Glutamatergic neuron (in vitro differentiated cells): ENCODE measurements around the gene RNPEPL1. TPM values are rescaled to one million over a fixed set of nuclear protein-coding genes. Genes with fewer than 3 reads are reported as not detected.

Experiments
- DNase-seq: peaks from one replicate; pipeline ENCODE4 v3.0.0; 2022
- H3K27ac Mint-ChIP-seq: one replicate; pipeline ENCODE4 v1.8.0; 2020; ENCODE audit warnings: mild to moderate bottlenecking, mixed read lengths, inconsistent platforms; ENCODE audit not compliant: unreplicated experiment
- H3K27me3 Mint-ChIP-seq: one replicate; pipeline ENCODE4 v1.8.0; 2020; ENCODE audit warnings: mild to moderate bottlenecking, moderate library complexity, mixed read lengths, inconsistent platforms; ENCODE audit not compliant: unreplicated experiment
- H3K36me3 Mint-ChIP-seq: one replicate; pipeline ENCODE4 v1.8.0; 2020; ENCODE audit warnings: mild to moderate bottlenecking, mixed read lengths, inconsistent platforms; ENCODE audit not compliant: unreplicated experiment
- H3K4me1 Mint-ChIP-seq: one replicate; pipeline ENCODE4 v1.8.0; 2020; ENCODE audit warnings: mild to moderate bottlenecking, low read depth, mixed read lengths, inconsistent platforms; ENCODE audit not compliant: unreplicated experiment
- H3K4me3 Mint-ChIP-seq: one replicate; pipeline ENCODE4 v1.8.0; 2020; ENCODE audit warnings: mild to moderate bottlenecking, mixed read lengths, inconsistent platforms; ENCODE audit not compliant: unreplicated experiment
- H3K9me3 Mint-ChIP-seq: one replicate; pipeline ENCODE4 v1.8.0; 2020; ENCODE audit warnings: mild to moderate bottlenecking, moderate library complexity, mixed read lengths, inconsistent platforms; ENCODE audit not compliant: unreplicated experiment
- total RNA-seq: library from RNA; stranded (reverse); fragmentation: NEBNext Ultra II Directional; extraction: Animal tissue kit (Norgen Biotek cat#: 25700); gene quantifications from one replicate; pipeline ENCODE4 v1.2.1, GENCODE V29; 2021; ENCODE audit not compliant: unreplicated experiment
- TF ChIP-seq, protein P1 (sequence below): fragments of 200-600 bp; sonication (generic); IDR thresholded peaks from one replicate; pipeline ENCODE4 v1.5.0; 2021; ENCODE audit not compliant: partially characterized antibody, unreplicated experiment

RNPEPL1 gene
- total RNA-seq, 1 donor from 2014 or later = 20.9 TPM

DNA sequence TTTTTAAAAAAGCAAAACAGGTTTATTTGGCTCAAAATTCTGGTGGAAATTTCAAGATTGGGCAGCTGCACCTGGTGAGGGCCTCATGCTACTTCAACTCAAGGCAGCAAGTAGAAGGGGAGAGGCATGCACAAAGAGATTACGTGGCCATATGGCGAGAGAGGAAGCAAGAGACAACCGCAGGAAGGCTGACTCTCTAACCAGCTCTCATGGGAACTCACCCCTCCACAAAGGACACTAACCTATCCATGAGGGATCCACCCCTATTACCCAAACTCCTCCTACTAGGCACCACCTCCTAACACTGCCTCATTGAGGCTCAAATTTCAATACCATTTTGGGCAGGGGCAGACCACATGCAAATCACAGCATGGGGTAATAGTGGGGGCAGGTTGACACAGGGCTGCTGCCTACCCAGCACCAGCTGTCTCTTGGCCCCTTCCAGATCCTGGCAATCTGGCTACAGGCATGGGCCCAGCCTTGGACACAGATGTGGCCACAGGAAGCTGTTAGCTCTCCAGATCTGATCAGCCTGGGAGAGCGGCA is 16.3 kb downstream of the RNPEPL1 start:
- TF ChIP-seq, protein P1, sequence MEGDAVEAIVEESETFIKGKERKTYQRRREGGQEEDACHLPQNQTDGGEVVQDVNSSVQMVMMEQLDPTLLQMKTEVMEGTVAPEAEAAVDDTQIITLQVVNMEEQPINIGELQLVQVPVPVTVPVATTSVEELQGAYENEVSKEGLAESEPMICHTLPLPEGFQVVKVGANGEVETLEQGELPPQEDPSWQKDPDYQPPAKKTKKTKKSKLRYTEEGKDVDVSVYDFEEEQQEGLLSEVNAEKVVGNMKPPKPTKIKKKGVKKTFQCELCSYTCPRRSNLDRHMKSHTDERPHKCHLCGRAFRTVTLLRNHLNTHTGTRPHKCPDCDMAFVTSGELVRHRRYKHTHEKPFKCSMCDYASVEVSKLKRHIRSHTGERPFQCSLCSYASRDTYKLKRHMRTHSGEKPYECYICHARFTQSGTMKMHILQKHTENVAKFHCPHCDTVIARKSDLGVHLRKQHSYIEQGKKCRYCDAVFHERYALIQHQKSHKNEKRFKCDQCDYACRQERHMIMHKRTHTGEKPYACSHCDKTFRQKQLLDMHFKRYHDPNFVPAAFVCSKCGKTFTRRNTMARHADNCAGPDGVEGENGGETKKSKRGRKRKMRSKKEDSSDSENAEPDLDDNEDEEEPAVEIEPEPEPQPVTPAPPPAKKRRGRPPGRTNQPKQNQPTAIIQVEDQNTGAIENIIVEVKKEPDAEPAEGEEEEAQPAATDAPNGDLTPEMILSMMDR = no peak
- Mint-ChIP-seq H3K4me3 (peak overlapping the region; percentile 96), H3K9me3 (peaks cover 42% of the 10 kb centered on the region), H3K27me3 (peaks cover 15% of the 10 kb centered on the region), H3K27ac (peak overlapping the region; percentile 97), H3K4me1 (peaks cover 35% of the 10 kb centered on the region), H3K36me3 (peaks cover 25% of the 10 kb centered on the region)
- peak; percentile 74 for DNase-seq

DNA sequence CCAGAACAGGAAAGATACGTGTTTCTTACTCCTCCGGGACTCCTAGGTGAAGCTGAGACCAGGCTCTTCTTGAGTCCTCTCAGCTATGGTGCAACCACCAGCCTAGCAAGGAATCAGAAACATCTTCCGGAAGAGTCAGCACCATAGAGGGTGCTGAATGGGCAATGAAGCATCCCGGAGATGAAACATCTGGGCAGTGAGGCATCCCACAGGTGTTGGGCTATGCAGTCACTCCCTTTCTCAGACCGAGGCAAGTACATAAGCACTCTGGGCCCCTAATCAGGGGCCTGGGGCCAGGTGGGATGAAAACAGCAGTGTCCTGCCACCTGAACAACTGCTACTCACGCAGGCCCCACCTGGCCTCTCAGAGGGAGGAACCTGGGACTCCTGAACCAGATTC is 16.8 kb downstream of the RNPEPL1 start:
- peaks cover 33% of the 10 kb centered on the region for H3K4me1 Mint-ChIP-seq

DNA sequence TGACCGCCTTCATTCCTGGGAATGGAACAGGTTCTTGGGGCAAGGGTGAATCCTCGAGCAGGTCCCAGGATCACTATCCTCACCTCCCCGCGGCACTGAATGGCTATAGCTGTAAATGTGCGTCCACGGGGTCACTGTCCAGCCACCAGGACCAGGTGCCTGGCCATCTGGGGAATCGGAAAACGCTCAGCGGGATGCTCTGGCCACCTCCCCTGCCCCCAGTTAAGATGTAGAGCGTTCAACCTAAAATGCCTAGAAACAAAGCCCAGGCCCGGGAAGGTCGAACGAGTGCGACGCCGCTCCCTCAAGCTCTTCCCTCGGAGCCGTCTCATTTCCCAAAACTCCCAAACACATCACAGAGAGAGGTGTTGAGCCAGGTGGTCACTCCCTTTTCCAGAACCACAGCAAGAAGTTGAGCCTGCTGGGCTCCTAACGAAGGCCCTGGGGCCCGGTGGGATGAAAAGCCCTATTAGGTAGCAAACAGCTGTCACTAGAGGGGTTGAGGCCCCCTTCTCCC is 17.5 kb downstream of the RNPEPL1 start:
- peaks cover 13% of the 10 kb centered on the region for H3K27me3 Mint-ChIP-seq
- H3K36me3 Mint-ChIP-seq = peaks cover 19% of the 10 kb centered on the region
- DNase-seq = peak; percentile 11
- H3K4me3 Mint-ChIP-seq = peak overlapping the region; percentile 96
- peak overlapping the region; percentile 97 for H3K27ac Mint-ChIP-seq
- H3K4me1 Mint-ChIP-seq = peaks cover 28% of the 10 kb centered on the region
- TF ChIP-seq, protein P1 = no peak
- H3K9me3 Mint-ChIP-seq = peaks cover 36% of the 10 kb centered on the region

More for the DNA sequence above, 16.8 kb downstream of the RNPEPL1 start:
- Mint-ChIP-seq H3K36me3 (peaks cover 25% of the 10 kb centered on the region), H3K9me3 (peaks cover 37% of the 10 kb centered on the region), H3K27ac (peak overlapping the region; percentile 97), H3K4me3 (peak overlapping the region; percentile 96), H3K27me3 (peaks cover 15% of the 10 kb centered on the region)
- TF ChIP-seq, protein P1 = no peak
- DNase-seq = peak; percentile 17

DNA sequence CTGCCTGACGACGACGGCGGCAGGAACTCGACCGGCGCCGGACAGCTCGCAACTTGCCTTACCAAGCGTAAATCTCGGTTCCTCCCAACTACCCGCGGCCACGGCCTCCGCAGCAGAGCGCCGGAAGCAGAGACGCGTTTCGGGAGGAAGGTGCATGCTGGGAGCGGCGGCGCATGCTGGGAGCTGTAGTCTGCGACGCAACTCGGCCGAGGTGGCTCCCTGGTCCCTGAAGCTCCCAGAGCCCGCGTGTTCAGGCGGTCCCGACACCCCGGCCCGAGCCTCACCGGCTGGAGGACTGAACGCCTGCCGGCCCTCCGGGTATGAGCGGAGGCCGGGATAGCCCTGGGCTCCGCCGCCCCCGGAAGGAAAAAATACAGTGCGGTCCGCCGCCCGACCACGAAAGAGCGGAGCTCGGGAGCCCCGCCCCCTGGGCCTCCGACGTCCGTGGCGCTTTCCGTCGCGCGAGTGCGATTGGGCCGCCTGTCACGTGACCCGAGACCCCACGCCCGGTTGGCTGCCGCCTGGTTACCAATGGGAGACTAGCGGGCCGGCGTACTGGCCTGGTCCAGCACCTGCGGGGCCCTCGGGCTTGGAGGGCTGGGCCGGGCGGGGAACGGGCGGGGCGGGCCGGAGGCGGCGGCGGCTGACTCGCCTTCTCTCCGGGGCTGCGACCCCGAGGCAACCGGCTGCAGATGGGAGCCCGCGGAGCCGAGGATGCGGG is 18.1 kb downstream of the RNPEPL1 start, which contains the start of gene CAPN10:
Gene CAPN10 (plus strand): TSS at position 537 of the 721 bp plus-strand sequence. CDS start 178 bp downstream, at position 715.
- DNase-seq = peak; percentile 98
- H3K27ac Mint-ChIP-seq = peak within 1 kb of the TSS; percentile 97
- peak within 1 kb of the TSS; percentile 96 for H3K4me3 Mint-ChIP-seq
- peaks cover 36% of the 10 kb centered on the region for H3K9me3 Mint-ChIP-seq
- TF ChIP-seq, protein P1 = no peak
- peaks cover 28% of the 10 kb centered on the region for H3K4me1 Mint-ChIP-seq
- peaks cover 13% of the 10 kb centered on the region for H3K27me3 Mint-ChIP-seq
- peaks cover 14% of the 10 kb centered on the region for H3K36me3 Mint-ChIP-seq
